ENCODE measurements around the gene GNS. TPM values are rescaled to one million over a fixed set of nuclear protein-coding genes. Genes with fewer than 3 reads are reported as not detected.

Gene GNS
- total RNA-seq, 1 donor from 2014 or later = 188 TPM

GRCh38 chr12:64733857-64734256, 25.3 kb downstream of the GNS start:
- ATAC-seq (peak; percentile 39), DNase-seq (no peak)
- intact Hi-C loops (cut with DNase I) = no loop called here
- H3K9me3 ChIP-seq = no peaks in the 10 kb centered on the region
- TF ChIP-seq CTCF (IDR thresholded peaks at IDR 0.05) = no peak
- H3K36me3 ChIP-seq = peaks cover 73% of the 10 kb centered on the region
- no peak overlapping the region for H3K4me3 ChIP-seq
- no peak overlapping the region for H3K27ac ChIP-seq
- H3K4me1 ChIP-seq = peaks cover 9% of the 10 kb centered on the region
- no peaks in the 10 kb centered on the region for H3K27me3 ChIP-seq

- H3K4me1 ChIP-seq = peaks cover 9% of the 10 kb centered on the region
- DNase-seq (no peak), ATAC-seq (no peak)
- no peak overlapping the region for H3K27ac ChIP-seq
- no peak for TF ChIP-seq CTCF (IDR thresholded peaks at IDR 0.05)
- H3K9me3 ChIP-seq = no peaks in the 10 kb centered on the region
- intact Hi-C loops (cut with DNase I) = no loop called here
- no peaks in the 10 kb centered on the region for H3K27me3 ChIP-seq
- peaks cover 74% of the 10 kb centered on the region for H3K36me3 ChIP-seq
- H3K4me3 ChIP-seq = no peak overlapping the region
Observed at GRCh38 chr12:64731683-64732082, 27.5 kb downstream of the GNS start.

DNA sequence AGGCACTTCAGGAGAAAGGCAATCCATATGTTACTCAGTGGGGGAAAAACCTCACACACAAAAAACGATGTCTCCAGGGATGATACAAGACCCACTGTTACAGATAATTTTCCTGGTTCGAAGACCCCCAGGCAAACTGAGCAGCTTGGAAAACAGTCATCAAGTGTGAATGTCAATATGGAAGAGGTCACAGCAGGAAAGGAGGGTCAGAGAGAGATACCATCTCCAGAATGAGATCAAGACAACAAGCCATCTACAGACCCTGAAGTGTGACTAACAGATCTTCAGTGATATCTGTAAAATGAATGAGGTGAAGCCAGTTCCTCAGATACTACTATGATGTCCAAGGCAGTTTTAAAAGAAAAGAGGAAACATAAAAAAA, 28.6 kb downstream of the GNS start:
- Histone ChIP-seq H3K27ac (peak overlapping the region; percentile 55), H3K4me1 (peaks cover 9% of the 10 kb centered on the region), H3K9me3 (no peaks in the 10 kb centered on the region), H3K4me3 (no peak overlapping the region), H3K36me3 (peaks cover 68% of the 10 kb centered on the region), H3K27me3 (no peaks in the 10 kb centered on the region)
- intact Hi-C loops (cut with DNase I) = no loop called here
- TF ChIP-seq CTCF (IDR thresholded peaks at IDR 0.05) = no peak
- ATAC-seq = no peak
- no peak for DNase-seq

GRCh38 chr12:64729909-64730587, 29.2 kb downstream of the GNS start:
- Histone ChIP-seq H3K9me3 (no peaks in the 10 kb centered on the region), H3K4me1 (peaks cover 9% of the 10 kb centered on the region), H3K27me3 (no peaks in the 10 kb centered on the region), H3K4me3 (no peak overlapping the region), H3K27ac (peak overlapping the region; percentile 55), H3K36me3 (peaks cover 66% of the 10 kb centered on the region)
- TF ChIP-seq CTCF (IDR thresholded peaks at IDR 0.05) = no peak
- no peak for DNase-seq
- peak; percentile 50 for ATAC-seq
- intact Hi-C loops (cut with DNase I) = no loop called here

GRCh38 chr12:64724201-64724745, 34.9 kb downstream of the GNS start:
- Histone ChIP-seq H3K4me1 (no peaks in the 10 kb centered on the region), H3K4me3 (no peak overlapping the region), H3K27ac (no peak overlapping the region), H3K36me3 (peaks cover 85% of the 10 kb centered on the region), H3K9me3 (no peaks in the 10 kb centered on the region), H3K27me3 (no peaks in the 10 kb centered on the region)
- intact Hi-C loops (cut with DNase I) = no loop called here
- TF ChIP-seq CTCF (IDR thresholded peaks at IDR 0.05) = no peak
- ATAC-seq (no peak), DNase-seq (no peak)

All from upper lobe of right lung (tissue), 1 donor.